ENCODE data around the gene ATP6AP1.
"Not testable (repeated sequence)": the region's sequence is repeated elsewhere in the genome, so short reads cannot be mapped to it uniquely, and the experiment has no call there.

The ATP6AP1 gene

DNA sequence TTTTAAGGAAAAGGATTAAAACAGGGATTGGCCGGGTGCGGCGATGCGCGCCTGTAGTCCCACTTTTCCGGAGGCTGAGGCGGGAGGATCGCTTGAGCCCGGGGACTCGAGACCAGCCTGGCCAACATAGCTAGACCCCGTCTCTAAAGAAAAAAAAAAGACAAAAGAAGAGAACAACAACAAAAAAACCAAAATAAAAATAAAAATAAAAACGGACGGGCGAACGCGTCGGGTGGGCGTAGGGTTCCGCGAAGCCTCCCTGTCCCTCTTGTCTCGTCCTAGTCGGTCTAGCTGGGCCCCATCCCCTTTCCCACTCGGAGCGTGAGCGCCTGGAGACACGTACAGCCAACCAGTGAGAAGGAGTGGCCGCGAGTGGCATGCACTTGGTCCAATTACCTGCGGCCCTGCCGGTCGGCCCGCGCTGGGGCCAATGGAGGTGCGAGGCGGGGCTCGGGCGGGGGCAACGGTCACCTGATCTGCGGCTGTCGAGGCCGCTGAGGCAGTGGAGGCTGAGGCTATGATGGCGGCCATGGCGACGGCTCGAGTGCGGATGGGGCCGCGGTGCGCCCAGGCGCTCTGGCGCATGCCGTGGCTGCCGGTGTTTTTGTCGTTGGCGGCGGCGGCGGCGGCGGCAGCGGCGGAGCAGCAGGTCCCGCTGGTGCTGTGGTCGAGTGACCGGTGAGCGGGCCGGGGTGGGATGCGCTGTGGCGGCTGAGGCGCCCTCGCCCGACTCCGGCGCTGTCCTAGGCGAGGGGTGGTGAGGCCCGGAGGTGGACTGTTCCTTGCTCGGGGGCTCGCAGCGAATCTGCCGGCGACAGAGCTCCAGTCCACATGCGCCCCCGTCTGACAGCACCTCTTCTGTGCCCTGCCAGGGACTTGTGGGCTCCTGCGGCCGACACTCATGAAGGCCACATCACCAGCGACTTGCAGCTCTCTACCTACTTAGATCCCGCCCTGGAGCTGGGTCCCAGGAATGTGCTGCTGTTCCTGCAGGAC lies at the start of gene ATP6AP1:
ATP6AP1 (plus strand) TSS at position 502 of the 996 bp plus-strand sequence; CDS start at position 518, 16 bp downstream.
- DNase-seq = peak; percentile 92

DNA sequence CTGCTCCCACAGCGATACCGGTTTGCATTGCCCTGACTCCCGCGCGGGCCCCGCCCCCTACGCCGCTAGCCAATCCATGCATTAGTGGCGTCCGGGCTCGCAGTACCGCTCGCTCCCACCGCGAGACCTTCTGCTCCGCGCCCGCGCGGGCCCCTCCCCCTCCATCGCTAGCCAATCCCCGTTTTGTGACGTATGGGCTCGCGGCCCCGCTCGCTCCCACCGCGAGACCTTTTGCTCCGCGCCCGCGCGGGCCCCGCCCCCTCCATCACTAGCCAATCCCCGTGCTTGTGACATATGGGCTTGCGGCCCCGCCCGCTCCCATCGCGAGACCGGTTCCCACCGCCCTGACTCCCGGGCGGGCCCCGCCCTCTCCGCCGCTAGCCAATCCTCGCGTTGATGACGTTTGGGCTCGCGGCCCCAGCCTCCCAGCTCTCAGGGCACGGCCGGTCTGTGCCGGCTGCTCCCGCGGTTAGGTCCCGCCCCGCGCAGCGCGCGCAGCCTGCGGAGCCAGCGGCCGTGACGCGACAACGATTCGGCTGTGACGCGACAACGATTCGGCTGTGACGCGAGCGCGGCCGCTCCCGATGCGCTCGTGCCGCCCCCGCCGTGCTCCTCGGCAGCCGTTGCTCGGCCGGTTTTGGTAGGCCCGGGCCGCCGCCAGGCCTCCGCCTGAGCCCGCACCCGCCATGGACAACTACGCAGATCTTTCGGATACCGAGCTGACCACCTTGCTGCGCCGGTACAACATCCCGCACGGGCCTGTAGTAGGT lies 49.5 kb upstream of the ATP6AP1 start, which contains the start of gene EMD:
EMD (plus strand) TSS at position 497 of the 770 bp plus-strand sequence; CDS start at position 687, 190 bp downstream.
- DNase-seq = peak; percentile 96

DNA sequence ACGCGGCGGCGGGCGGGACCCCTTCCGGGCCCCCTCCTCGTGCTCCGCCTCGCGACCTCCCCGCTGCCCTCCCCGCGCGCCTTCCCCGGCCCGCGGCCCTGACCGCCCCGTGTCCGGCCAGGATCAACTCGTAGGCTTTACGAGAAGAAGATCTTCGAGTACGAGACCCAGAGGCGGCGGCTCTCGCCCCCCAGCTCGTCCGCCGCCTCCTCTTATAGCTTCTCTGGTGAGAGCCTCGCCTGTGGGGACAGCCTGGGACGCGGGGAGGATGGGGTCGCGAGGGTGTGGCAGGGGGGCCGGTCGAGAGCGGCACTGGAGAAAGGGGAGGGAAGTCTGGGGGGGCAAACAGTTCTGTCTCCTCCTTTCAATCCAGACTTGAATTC lies 48.9 kb upstream of the ATP6AP1 start:
- no peak for DNase-seq

DNA sequence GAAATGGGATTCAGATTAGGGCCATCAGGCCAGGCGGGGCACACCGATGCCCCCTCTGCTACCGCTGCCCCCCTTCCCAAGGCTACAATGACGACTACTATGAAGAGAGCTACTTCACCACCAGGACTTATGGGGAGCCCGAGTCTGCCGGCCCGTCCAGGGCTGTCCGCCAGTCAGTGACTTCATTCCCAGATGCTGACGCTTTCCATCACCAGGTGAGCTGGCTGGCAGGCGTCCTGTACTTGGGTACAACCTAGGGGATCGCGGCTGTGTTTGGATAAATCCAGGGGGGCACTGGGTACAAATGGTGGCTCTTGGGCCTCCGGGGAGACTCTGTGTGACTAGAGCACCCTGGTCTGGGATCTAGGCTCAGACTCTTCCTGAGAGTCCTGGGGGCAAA lies 48.3 kb upstream of the ATP6AP1 start:
- no peak for DNase-seq

DNA sequence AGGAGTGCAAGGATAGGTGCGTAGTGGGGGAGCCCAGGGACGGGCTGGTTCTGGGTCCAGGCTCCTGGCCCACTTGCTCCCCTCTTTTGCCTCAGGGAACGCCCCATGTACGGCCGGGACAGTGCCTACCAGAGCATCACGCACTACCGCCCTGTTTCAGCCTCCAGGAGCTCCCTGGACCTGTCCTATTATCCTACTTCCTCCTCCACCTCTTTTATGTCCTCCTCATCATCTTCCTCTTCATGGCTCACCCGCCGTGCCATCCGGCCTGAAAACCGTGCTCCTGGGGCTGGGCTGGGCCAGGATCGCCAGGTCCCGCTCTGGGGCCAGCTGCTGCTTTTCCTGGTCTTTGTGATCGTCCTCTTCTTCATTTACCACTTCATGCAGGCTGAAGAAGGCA lies 47.7 kb upstream of the ATP6AP1 start:
- no peak for DNase-seq

DNA sequence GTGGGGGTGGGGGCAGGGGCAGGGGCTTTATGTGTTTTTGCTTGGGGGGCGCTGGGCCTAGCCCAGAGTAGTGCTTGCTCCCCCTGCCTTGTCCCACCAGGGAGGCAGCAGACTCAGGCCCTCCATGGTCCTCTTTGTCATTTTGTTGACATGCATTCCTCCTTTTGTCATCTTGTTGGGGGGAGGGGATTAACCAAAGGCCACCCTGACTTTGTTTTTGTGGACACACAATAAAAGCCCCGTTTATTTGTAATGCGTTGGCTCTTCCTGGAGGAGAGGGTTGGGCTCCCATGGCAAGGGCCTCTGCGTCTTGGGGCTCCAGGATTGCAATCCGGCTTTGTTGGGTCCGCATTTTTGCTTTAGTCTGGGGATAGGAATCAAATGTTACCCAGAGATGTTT lies 47.2 kb upstream of the ATP6AP1 start:
- no peak for DNase-seq

DNA sequence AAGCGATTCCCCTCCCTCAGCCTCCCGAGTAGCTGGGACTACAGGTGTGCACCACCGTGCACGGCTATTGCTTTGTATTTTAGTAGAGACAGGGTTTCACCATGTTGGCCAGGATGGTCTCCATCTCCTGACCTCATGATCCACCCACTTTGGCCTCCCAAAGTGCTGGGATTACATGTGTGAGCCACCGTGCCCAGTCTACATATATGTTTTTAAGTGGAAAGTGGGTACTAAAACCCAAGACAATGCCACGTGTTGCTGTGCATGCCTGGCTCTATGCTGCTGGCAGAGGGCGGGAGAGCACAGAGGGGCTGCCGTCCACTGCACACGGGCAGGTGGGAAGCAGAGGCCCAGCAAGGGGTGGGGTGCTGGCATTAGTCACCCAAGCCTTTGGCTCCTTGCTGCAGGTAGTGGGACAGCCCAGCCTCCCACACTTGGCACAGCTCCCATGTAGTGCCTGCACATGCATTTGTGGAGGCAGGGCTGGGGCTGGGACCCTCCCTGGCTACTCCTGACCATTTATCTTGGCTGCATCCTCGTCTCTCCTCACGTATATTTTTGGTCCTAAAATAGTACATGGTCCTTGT lies 45.9 kb upstream of the ATP6AP1 start:
- DNase-seq = no peak

GRCh38 chrX:154383359-154384283 lies 44.9 kb upstream of the ATP6AP1 start:
- no peak for DNase-seq

GRCh38 chrX:154384284-154384892 lies 44.1 kb upstream of the ATP6AP1 start:
- DNase-seq = no peak

- DNase-seq = not testable (repeated sequence)
Measured at GRCh38 chrX:154388094-154388493, 40.4 kb upstream of the ATP6AP1 start.

- not testable (repeated sequence) for DNase-seq
Measured at GRCh38 chrX:154388649-154389048, 39.8 kb upstream of the ATP6AP1 start.

DNA sequence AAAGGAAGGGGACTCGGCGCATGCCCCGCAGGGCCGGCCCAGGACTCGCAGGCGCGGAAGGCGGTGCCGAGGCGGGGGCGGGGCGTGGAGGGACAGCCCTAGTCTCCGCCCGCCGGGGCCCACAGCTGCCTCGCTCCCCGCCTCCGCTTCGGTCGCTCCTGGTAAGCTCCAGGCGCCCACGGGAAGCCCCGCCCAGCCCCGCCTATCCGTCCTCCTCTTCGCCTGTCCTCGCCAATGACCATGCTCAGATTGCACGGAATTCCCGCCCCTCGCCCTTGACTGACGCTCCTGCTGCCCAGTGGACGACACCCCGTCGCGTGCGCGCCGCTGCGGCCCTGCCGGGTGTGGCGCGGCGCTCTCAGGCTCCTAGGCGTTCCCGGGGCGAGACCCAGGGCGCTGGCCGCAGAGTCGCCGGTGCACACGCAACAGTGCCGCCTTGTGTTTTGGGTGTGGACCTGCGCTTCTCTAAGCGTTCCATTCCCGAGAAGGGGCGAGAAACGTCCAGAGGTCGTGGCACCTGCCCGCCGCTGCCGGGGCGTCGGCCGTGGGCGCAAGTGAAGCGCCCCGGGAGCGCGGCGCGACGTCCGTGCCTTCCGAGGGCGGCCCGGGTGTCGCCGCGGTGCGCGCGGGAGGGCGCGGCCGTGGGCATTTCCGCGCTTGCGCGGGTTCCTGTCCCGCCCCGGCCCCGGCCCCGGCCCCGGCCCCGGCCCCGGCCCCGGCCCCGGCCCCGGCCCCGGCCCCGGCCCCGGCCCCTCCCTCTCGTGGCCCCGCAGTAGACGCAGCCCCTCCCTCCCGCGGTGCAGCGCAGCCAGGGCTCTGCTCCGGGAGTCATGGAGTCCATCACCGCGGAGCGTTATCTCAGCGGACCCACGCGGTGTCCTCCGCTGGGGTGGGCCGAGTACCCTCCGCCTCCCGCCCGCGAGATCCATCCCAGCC lies 38.4 kb upstream of the ATP6AP1 start:
- DNase-seq = not testable (repeated sequence)

DNA sequence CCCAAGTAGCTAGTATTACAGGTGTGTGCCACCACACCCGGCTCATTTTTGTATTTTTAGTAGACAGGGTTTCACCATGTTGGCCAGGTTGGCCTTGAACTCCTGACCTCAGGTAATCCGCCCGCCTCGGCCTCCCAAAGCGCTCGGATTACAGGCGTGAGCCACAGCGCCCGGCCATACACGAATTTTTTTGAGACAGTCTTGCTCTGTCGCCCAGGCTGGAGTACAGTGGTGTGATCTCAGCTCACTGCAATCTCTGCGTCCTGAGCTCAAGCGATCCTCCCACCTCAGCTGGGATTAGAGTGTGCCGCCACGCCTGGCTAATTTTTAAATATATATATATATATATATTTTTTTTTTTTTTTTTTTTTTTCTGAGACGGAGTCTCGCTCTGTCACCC lies 32.1 kb upstream of the ATP6AP1 start:
- DNase-seq = not testable (repeated sequence)

- DNase-seq = peak; percentile 71
Measured at GRCh38 chrX:154396973-154397887, 31.2 kb upstream of the ATP6AP1 start.

GRCh38 chrX:154397888-154398667 lies 30.4 kb upstream of the ATP6AP1 start, which contains the start of gene RPL10:
Gene RPL10, plus strand, starts transcription at chrX:154398377. Its CDS starts 143 bp downstream, at chrX:154398520.
- peak; percentile 95 for DNase-seq

- DNase-seq = peak; percentile 88
Measured at GRCh38 chrX:154398668-154399526, 29.6 kb upstream of the ATP6AP1 start.
